HCT116 (cell line): ENCODE results near the gene BPIFA1. TPM values are rescaled to one million over a fixed set of nuclear protein-coding genes. Genes with fewer than 3 reads are reported as not detected.

ENCODE experiments used
- ATAC-seq: fragments of 200-7000 bp; cut with Tn5 transposase; 2 replicates; pipeline ENCODE4 v1.9.1; 2020; ENCODE audit warnings: mild to moderate bottlenecking, moderate library complexity
- BruUV-seq: library from RNA; stranded (reverse); fragments of 400-500 nt; replicated peaks from 2 replicates; lab custom pipeline; 2021; lab: Mats Ljungman, UMichigan
- CTCF ChIA-PET: fragments of 300-600 bp; sonication (Branson Sonifier 250); formaldehyde crosslinking; loops from one replicate; lab custom pipeline; 2021; ENCODE audit warnings: antibody characterized with exemption; lab: Charles Lee
- POLR2A ChIA-PET: fragments of 300-600, 350-600 bp; sonication (Branson Sonifier 250); formaldehyde crosslinking; loops from one replicate; lab custom pipeline; 2021; ENCODE audit warnings: antibody characterized with exemption; lab: Charles Lee
- RAD21 ChIA-PET, 2 experiments: fragments of 300-600 bp; sonication (Branson Sonifier 250); formaldehyde crosslinking; loops; one replicate each; lab custom pipeline; 2023; ENCODE audit warnings: low total read pairs in 2 of 2; ENCODE audit not compliant: uncharacterized antibody in 2 of 2, unreplicated experiment in 2 of 2, low non-redundant PET in 1 of 2; lab: Charles Lee
- DNase-seq: peaks from one replicate; pipeline ENCODE4 v3.0.0-alpha.2; 2010; ENCODE audit warnings: low read depth, low spot score
- H2AFZ ChIP-seq: fragments of 200-600 bp; shearing (Covaris generic), sonication (generic); 2 replicates; pipeline ENCODE4 v1.6.1; 2017; ENCODE audit warnings: low read depth, mixed run types, mixed read lengths, antibody characterized with exemption, low read length; ENCODE audit not compliant: poor library complexity, severe bottlenecking
- H3K27ac ChIP-seq: 2 replicates; pipeline ENCODE4 v1.5.1; 2012; ENCODE audit warnings: low read depth, low read length
- H3K27me3 ChIP-seq: fragments of 200-600 bp; sonication (generic); 2 replicates; pipeline ENCODE4 v1.6.1; 2016; ENCODE audit warnings: mixed run types, low read length, mixed read lengths; ENCODE audit not compliant: insufficient read depth
- H3K36me3 ChIP-seq, 2 experiments: fragments of 200-500 bp in 1 of 2; fragments of 200-600 bp in 1 of 2; sonication (Bioruptor generic) in 1 of 2; sonication (generic) in 1 of 2; 2 replicates each; pipeline versions ENCODE4 v1.5.1 to v1.6.1; 2014 to 2016; ENCODE audit warnings: low read length in 2 of 2, inconsistent platforms in 1 of 2, mixed read lengths in 1 of 2, mixed run types in 1 of 2; ENCODE audit not compliant: insufficient read depth in 2 of 2, control insufficient read depth in 1 of 2
- H3K4me1 ChIP-seq, 2 experiments: fragments of 200-600 bp in 1 of 2; sonication (generic) in 1 of 2; 2 replicates each; pipeline versions ENCODE4 v1.5.1 to v1.6.1; 2012 to 2017; ENCODE audit warnings: low read length in 2 of 2, inconsistent platforms in 1 of 2, mild to moderate bottlenecking in 1 of 2, mixed read lengths in 1 of 2, mixed run types in 1 of 2, moderate library complexity in 1 of 2; ENCODE audit not compliant: insufficient read depth in 2 of 2, control insufficient read depth in 1 of 2
- H3K4me2 ChIP-seq: fragments of 200-600 bp; sonication (generic); 2 replicates; pipeline ENCODE4 v1.6.1; 2017; ENCODE audit warnings: mixed run types, low read length, mixed read lengths
- H3K4me3 ChIP-seq, 2 experiments: fragments of 200-600 bp in 1 of 2; sonication (generic) in 1 of 2; replicated peaks in 1 of 2; 2 replicates each; pipeline ENCODE4 v1.5.1; 2011 to 2016; ENCODE audit warnings: low read length in 2 of 2, control low read depth in 1 of 2, low read depth in 1 of 2, mild to moderate bottlenecking in 1 of 2, mixed read lengths in 1 of 2, mixed run types in 1 of 2
- H3K79me2 ChIP-seq: fragments of 200-600 bp; sonication (generic); 2 replicates; pipeline ENCODE4 v1.6.1; 2017; ENCODE audit warnings: mild to moderate bottlenecking, mixed run types, low read length, moderate library complexity, mixed read lengths; ENCODE audit not compliant: insufficient read depth
- H3K9ac ChIP-seq: fragments of 200-600 bp; sonication (generic); 2 replicates; pipeline ENCODE4 v1.6.1; 2016; ENCODE audit warnings: low read length, mixed read lengths
- H3K9me2 ChIP-seq: fragments of 200-600 bp; sonication (generic), shearing (Covaris generic); 2 replicates; pipeline ENCODE4 v1.6.1; 2017; ENCODE audit warnings: mixed run types, mild to moderate bottlenecking, moderate library complexity; ENCODE audit not compliant: insufficient read depth
- H3K9me3 ChIP-seq, 2 experiments: fragments of 200-500 bp in 1 of 2; fragments of 200-600 bp in 1 of 2; sonication (Bioruptor generic) in 1 of 2; sonication (generic) in 1 of 2; 2 replicates each; pipeline ENCODE4 v1.6.1; 2014 to 2017; ENCODE audit warnings: low read length in 2 of 2, mixed read lengths in 2 of 2, inconsistent platforms in 1 of 2, low read depth in 1 of 2, mild to moderate bottlenecking in 1 of 2, mixed run types in 1 of 2, moderate library complexity in 1 of 2; ENCODE audit not compliant: control insufficient read depth in 1 of 2, insufficient read depth in 1 of 2
- H4K20me1 ChIP-seq: fragments of 200-600 bp; sonication (generic), shearing (Covaris generic); 2 replicates; pipeline ENCODE4 v1.6.1; 2017; ENCODE audit warnings: mixed run types, mild to moderate bottlenecking, moderate library complexity; ENCODE audit not compliant: insufficient read depth
- CEBPB ChIP-seq: IDR thresholded peaks from 2 replicates; pipeline ENCODE4 v1.6.1; 2012; ENCODE audit warnings: low read depth
- EZH2 ChIP-seq: fragments of 200-600 bp; sonication (generic); IDR thresholded peaks from 2 replicates; pipeline ENCODE4 v1.6.1; 2017; ENCODE audit warnings: antibody characterized with exemption, mixed run types
- EZH2phosphoT487 ChIP-seq: fragments of 200-600 bp; IDR thresholded peaks from 2 replicates; pipeline ENCODE4 v1.6.1; 2018; ENCODE audit warnings: antibody characterized with exemption, borderline replicate concordance
- RAD21 ChIP-seq: IDR thresholded peaks from 2 replicates; pipeline ENCODE4 v1.6.1; 2012; ENCODE audit warnings: low read depth, mild to moderate bottlenecking
- SIN3A ChIP-seq: IDR thresholded peaks from 2 replicates; pipeline ENCODE4 v1.6.1; 2012; ENCODE audit warnings: low read depth
- TCF7L2 ChIP-seq: IDR thresholded peaks from 2 replicates; pipeline ENCODE4 v1.7.0; 2011; ENCODE audit warnings: borderline replicate concordance, inconsistent platforms; ENCODE audit not compliant: insufficient read depth, insufficient read length; ENCODE audit errors: extremely low read depth
- ZNF274 ChIP-seq: fragments of 200-500 bp; sonication (Bioruptor generic); IDR thresholded peaks from 2 replicates; pipeline ENCODE4 v1.6.1; 2014; ENCODE audit warnings: mild to moderate bottlenecking, low read depth, low read length, inconsistent platforms
- intact Hi-C: fragments of 100-400 bp; cut with micrococcal nuclease; formaldehyde crosslinking; loops from 2 replicates; pipeline ENCODE4 v1.10.0; 2022
- total RNA-seq: library from RNA; stranded (reverse); gene quantifications from one replicate; pipeline ENCODE4 v1.2.1, GENCODE V29; 2021; ENCODE audit not compliant: unreplicated experiment
- TF ChIP-seq, protein P1 (sequence below): IDR thresholded peaks from 2 replicates; pipeline ENCODE4 v1.6.1; 2012; ENCODE audit warnings: low read depth

The BPIFA1 gene
- total RNA-seq, 1 experiment from 2014 or later, result not detected

GRCh38 chr20:33240923-33241322 lies 5.1 kb downstream of the BPIFA1 start:
- no peaks in the 10 kb centered on the region for H3K9me2 ChIP-seq
- TF ChIP-seq EZH2phosphoT487 (no peak), TCF7L2 (no peak), RAD21 (no peak)
- TF ChIP-seq, all 23 proteins: peak for 0
- H3K27ac ChIP-seq, result no peak overlapping the region
- no peaks in the 10 kb centered on the region for H3K36me3 ChIP-seq
- no peak overlapping the region for H3K4me3 ChIP-seq
- H3K9me3 ChIP-seq, result no peaks in the 10 kb centered on the region
- ChIA-PET CTCF (no interaction called here), POLR2A (no interaction called here), RAD21 (no interaction called here)
- no peak for DNase-seq
- no TSS peak for BruUV-seq
- no peaks in the 10 kb centered on the region for H3K4me1 ChIP-seq
- intact Hi-C loops, result no loop called here
- no peak overlapping the region for H3K4me2 ChIP-seq
- no peak overlapping the region for H2AFZ ChIP-seq
- H3K79me2 ChIP-seq, result no peaks in the 10 kb centered on the region
- H3K27me3 ChIP-seq, result peaks cover 24% of the 10 kb centered on the region
- H3K9ac ChIP-seq, result no peak overlapping the region
- H4K20me1 ChIP-seq, result no peaks in the 10 kb centered on the region
- no peak for ATAC-seq

GRCh38 chr20:33242319-33243100 lies 6.7 kb downstream of the BPIFA1 start:
- Histone ChIP-seq H3K79me2 (no peaks in the 10 kb centered on the region), H3K4me2 (no peak overlapping the region), H2AFZ (no peak overlapping the region), H3K4me3 (no peak overlapping the region), H3K9ac (no peak overlapping the region), H4K20me1 (no peaks in the 10 kb centered on the region), H3K9me3 (no peaks in the 10 kb centered on the region), H3K27ac (no peak overlapping the region), H3K9me2 (no peaks in the 10 kb centered on the region)
- RAD21 ChIA-PET, result no interaction called here
- no peak for ATAC-seq
- CTCF ChIA-PET, result no interaction called here
- no TSS peak for BruUV-seq
- intact Hi-C loops, result no loop called here
- TF ChIP-seq ZNF274 (no peak), CEBPB (no peak), EZH2 (no peak), SIN3A (no peak)
- TF ChIP-seq, protein P1, sequence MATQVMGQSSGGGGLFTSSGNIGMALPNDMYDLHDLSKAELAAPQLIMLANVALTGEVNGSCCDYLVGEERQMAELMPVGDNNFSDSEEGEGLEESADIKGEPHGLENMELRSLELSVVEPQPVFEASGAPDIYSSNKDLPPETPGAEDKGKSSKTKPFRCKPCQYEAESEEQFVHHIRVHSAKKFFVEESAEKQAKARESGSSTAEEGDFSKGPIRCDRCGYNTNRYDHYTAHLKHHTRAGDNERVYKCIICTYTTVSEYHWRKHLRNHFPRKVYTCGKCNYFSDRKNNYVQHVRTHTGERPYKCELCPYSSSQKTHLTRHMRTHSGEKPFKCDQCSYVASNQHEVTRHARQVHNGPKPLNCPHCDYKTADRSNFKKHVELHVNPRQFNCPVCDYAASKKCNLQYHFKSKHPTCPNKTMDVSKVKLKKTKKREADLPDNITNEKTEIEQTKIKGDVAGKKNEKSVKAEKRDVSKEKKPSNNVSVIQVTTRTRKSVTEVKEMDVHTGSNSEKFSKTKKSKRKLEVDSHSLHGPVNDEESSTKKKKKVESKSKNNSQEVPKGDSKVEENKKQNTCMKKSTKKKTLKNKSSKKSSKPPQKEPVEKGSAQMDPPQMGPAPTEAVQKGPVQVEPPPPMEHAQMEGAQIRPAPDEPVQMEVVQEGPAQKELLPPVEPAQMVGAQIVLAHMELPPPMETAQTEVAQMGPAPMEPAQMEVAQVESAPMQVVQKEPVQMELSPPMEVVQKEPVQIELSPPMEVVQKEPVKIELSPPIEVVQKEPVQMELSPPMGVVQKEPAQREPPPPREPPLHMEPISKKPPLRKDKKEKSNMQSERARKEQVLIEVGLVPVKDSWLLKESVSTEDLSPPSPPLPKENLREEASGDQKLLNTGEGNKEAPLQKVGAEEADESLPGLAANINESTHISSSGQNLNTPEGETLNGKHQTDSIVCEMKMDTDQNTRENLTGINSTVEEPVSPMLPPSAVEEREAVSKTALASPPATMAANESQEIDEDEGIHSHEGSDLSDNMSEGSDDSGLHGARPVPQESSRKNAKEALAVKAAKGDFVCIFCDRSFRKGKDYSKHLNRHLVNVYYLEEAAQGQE, result no peak
- TF ChIP-seq, all 23 proteins: peak for 0
- peaks cover 10% of the 10 kb centered on the region for H3K27me3 ChIP-seq
- H3K36me3 ChIP-seq, result no peaks in the 10 kb centered on the region
- DNase-seq, result no peak
- no peaks in the 10 kb centered on the region for H3K4me1 ChIP-seq
- POLR2A ChIA-PET, result no interaction called here
